HG03175 (cell line): ENCODE measurements around the gene HP.
"Not testable (repeated sequence)": the region's sequence is repeated elsewhere in the genome, so short reads cannot be mapped to it uniquely, and the experiment has no call there.

Experiments
- ATAC-seq: cut with Tn5 transposase; IDR thresholded peaks from one replicate; pipeline ENCODE4 v1.9.1; 2021; ENCODE audit warnings: mild to moderate bottlenecking, moderate library complexity; ENCODE audit not compliant: unreplicated experiment

Gene HP

DNA sequence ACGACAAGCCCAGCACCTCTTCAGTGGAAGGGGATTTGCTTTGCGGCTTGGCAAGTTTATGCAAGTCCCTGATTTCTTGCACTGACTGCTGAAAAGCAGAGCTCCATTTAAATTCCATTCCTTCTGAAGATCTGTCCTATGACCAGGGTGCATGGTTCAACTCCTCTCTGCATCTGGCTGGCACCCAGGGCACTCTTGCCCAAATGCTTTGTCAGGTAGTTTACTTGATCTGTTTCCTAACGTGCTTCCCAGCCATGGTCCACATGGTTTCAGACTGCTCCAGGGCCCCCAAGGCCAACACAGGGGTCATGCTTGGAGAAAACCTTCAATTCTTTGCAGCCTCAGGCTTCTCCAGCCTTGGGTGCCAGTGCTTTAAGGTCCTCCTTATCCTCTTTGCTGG lies 11.2 kb upstream of the HP start:
- ATAC-seq: no peak

DNA sequence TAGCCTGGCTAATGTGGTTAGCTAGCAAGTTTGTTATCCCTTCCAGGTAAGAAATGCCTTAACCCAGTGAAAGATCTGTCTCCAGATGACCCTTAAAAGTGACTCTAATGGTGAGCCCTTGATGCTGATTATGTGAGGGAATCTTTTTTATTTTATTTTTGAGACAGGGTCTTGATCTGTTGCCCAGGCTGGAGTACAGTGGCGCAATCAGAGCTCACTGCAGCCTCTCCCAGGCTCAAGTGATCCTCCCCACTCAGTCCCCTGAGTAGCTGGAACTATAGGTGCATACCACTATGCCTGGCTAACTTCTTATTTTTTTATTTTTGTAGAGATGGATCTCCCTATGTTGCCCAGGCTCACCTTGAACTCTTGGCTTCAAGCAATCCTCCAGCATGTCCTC lies 10.8 kb upstream of the HP start:
- no peak for ATAC-seq

DNA sequence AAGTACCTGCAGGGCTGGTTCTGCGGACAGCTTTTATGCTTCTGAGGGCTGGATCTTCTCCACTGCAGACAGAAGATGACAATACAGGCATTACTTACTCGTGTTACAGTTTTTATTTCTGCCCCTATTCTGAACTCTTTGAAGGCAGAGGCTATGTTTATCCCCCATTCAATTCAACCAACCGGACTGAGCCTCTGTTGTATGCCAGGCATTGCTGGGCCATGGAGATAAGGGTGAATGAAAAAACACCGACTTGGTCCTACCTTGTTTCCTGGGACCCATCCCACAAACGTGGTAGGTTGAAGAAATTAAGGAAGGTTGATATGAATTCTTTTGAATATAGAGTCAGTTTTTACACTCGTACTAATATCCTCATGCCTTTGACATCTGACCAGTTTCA lies 10.0 kb upstream of the HP start:
- no peak for ATAC-seq

DNA sequence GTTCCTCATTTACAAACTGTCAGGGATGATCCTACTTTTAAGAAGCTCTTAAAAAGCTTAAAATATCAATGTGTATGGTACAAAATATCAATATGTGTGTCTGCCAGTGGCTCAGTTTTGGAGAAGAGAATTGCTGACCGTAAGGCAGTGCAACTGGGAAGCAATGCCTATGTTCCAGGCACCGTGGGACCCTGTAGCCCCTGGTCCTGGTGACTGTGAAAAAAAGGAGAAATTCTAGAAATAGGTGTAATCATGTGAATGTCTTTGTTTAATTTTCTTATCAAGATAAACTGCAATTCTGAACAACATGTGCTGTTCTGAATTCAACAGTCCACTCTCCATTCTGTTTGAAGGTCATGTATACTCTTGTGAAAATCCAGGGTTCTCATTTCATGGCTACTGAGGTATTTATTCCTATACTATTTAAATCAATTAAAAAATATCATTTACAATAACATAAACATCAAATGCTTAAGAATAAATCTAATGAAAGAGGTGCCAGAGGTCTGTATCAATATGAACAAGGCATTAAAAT lies 9.4 kb upstream of the HP start:
- no peak for ATAC-seq

DNA sequence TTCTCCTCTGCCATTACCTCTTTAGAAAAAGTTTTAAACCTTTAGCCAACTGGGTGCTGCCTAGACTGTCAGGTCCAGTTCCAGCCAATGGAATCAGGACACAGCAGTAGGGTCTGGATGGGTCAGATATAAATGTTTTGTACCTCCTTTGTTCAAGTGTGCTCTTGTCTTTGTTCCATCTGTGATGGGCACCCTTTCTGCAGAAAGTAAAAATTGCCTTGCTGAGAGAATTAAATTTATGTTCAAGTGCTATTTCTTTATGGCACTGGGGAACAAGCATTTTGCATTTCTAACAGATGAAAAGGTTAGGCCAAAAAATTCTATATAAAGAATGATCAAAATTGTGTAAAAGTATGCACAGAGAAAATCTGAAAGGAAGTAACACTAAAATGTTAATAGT lies 5.2 kb upstream of the HP start:
- no peak for ATAC-seq

DNA sequence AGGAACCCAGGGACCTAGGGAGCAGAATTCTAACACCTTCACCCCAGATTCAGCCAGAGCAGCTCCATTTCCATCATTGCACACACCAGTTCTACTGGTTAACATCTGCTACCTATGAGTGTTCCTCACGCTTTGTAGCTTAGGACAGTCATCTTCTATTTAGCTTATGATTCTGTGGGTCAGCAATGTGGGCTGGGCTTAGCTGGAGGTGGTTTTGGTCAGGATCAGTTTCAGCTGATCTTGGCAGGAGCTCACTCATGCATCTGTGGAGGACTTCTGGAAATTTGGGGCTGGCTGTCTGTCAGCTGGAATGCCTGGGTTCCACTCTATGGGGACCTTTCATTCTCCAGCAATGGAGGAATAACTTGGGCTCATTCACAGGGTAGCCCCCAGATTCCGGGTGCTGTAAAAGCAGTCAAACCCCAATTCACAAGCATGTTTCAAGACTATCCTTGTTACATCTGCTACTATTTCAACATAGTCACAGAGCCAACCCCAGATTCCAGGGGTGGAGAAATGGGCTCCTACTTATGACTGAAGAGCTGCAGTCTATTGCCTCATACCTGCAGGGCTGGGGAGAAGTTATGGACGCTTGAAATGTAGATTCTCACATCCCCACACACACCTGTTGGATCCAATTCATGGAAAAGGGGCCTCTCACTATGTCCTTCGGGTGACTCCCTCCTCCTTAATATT lies 3.4 kb upstream of the HP start:
- no peak for ATAC-seq

DNA sequence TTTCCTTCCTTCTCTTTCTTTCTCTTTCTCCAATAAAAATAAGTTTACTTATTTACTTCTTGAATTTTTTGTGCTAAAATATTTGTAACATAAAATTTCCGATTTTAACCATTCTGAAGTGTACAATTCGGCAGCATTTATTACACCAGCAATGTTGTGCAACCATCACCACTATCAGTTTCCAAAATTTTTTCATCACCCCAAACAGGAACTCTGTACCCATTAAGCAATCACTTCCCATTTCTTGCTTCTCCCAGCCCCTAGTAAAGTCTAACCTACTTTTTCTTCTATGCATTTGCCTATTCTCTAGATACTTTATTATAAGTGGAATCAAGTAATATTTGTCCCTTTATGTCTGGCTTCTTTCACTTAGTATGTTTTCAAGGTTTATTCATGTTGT lies 2.5 kb upstream of the HP start:
- ATAC-seq: no peak

DNA sequence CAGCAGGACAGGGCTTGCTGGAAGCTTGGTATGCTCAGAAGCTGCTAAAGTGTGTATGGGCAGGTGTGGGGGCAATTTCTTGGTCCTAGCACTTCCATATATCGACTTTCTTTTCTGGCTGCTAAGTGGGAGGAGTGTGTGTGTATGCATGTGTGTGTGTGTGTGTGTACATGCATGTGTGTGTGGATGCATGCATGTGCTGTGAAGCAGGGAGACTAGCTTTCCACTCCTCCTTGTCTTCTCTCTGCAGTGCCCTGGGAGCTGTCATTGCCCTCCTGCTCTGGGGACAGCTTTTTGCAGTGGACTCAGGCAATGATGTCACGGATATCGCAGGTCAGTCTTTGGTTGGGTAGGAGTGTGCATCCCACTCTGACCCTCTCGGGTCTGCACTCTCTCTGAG lies 1.6 kb downstream of the HP start:
- ATAC-seq: no peak

DNA sequence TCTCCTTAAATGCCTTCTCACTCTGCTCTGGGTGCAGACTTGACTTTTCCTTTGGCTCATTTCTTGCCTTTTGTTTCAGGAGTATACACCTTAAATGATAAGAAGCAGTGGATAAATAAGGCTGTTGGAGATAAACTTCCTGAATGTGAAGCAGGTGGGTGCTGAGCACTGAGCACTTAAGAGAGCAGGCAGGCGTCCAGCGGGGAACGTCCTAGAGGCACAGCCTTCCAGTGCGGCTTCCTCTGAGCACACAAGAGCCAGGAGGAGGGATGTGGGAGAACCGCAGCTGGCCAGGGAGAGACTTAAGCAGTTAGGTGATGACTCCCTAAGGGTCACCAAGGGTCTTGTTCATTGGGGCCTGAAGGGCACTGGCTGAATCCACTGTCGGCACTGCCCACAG lies 3.0 kb downstream of the HP start:
- ATAC-seq: not testable (repeated sequence)

DNA sequence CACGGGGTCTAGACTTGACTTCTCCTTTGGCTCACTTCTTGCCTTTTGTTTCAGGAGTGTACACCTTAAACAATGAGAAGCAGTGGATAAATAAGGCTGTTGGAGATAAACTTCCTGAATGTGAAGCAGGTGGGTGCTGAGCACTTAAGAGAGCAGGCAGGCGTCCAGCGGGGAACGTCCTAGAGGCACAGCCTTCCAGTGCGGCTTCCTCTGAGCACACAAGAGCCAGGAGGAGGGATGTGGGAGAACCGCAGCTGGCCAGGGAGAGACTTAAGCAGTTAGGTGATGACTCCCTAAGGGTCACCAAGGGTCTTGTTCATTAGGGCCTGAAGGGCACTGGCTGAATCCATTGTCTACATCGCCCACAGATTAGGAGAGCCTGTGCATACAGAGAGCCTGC lies 4.8 kb downstream of the HP start:
- not testable (repeated sequence) for ATAC-seq

DNA sequence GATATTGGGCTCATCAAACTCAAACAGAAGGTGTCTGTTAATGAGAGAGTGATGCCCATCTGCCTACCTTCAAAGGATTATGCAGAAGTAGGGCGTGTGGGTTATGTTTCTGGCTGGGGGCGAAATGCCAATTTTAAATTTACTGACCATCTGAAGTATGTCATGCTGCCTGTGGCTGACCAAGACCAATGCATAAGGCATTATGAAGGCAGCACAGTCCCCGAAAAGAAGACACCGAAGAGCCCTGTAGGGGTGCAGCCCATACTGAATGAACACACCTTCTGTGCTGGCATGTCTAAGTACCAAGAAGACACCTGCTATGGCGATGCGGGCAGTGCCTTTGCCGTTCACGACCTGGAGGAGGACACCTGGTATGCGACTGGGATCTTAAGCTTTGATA lies 6.1 kb downstream of the HP start:
- ATAC-seq: no peak

DNA sequence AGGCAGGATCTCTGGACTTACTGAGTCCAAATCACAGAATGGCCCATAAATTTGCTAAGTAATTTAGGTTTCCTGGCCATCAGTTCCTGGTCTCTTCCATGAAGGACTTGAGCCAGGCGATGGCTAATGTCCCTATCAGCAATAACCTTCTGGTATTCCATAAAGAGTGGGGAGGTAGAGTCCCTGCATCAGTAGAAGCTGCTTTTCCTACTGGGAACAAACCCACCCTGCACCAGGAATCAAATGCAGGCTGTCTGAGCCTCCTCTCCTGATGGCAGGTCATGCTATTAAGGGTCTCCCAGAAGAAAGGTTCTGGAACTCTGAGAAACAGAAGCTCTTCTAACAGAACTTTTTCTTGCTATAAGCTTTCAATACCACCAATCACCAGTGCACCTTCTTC lies 7.3 kb downstream of the HP start:
- ATAC-seq: no peak

DNA sequence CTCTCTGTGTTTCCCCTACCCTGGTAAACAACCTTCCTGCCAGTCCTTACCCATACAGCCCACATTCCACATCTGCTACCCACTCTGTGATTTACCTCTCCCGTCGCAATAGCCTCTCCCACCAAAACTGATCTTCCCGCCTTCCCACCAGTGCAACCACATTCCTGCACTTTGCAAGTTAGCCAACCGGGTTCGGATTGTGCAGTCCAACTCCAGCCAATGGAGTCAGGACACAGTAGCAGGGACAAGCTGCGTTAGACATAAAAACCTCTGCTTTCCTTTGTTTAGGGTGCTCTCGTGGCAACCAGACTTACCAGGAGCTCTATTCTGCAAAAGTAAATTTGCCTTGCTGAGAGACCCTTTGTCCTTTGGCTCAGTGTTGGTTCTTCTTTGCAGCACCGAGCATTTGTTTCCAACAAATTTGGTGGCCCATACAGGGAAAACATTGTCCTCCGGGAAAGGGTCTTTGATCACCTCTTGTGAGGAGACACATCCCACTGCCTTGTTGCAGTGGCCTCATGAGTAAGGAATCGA lies 10.1 kb downstream of the HP start:
- no peak for ATAC-seq

DNA sequence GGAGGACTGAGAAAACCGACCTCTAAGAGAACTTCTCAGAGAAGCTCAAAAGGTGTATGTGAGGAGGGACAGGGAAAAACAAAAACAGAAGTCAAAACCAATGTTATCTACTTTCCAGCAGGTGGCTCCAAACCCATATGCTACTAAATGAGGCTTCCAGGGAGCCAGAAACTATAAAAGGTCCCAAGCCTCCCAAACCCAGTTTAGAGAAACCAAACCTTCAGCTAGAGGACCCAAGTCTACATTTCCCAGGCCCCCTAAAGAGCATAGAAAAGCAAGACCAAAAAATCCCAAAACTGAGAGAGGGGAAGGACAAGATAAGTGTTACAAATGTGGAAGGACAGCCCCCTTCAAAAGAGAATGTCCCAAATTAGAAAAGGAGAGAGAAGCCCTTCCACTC lies 12.4 kb downstream of the HP start:
- ATAC-seq: no peak

DNA sequence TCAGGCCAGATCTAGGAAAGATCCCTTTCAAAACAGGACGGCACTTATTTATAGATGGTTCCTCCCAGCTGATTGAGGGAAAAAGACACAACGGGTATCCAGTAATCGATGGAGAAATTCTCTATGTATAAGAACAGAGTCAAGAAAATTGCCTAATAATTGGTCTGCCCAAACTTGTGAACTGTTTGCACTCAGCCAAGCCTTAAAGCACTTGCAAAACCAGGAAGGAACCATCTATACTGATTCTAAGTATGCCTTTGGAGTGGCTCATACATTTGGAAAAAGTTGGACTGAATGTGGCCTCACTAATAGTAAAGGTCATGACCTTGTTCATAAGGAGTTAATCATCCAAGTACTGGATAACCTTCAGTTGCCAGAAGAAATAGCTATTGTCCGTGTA lies 14.6 kb downstream of the HP start:
- ATAC-seq: no peak

DNA sequence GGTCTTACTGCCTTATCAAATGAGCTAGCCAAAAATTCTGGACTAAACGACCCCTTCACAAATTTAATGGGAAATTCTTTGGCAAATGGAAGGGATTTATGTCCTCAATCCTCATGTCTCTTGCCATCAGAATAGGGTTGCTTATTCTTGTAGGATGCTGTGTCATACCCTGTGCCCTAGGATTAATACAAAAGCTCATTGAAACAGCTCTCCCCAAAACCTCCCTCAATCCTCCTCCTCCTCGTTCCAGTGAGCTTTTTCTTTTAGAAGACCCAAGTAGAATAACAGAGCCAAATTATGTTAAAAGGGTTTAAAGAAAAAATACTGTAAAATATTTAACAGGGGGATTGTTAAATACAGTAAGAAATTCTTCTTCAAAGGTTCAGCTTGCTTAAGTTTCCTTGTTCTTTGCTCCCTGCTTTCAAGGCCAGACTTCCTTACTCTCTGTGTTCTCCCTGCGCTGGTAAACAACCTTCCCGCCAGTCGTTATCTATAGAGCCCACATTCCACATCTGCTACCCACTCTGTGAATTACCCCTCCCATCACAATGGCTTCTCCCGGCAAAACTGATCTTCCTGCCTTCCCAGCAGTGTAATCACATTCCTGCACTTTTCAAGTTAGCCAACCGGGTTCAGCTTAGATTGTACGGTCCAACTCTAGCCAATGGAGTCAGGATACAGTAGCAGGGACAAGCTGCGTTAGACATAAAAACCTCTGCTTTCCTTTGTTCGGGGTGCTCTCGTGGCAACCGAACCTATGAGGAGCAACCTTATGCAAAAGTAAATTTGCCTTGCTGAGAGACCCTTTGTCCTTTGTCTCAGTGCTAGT lies 18.4 kb downstream of the HP start:
- ATAC-seq: no peak

DNA sequence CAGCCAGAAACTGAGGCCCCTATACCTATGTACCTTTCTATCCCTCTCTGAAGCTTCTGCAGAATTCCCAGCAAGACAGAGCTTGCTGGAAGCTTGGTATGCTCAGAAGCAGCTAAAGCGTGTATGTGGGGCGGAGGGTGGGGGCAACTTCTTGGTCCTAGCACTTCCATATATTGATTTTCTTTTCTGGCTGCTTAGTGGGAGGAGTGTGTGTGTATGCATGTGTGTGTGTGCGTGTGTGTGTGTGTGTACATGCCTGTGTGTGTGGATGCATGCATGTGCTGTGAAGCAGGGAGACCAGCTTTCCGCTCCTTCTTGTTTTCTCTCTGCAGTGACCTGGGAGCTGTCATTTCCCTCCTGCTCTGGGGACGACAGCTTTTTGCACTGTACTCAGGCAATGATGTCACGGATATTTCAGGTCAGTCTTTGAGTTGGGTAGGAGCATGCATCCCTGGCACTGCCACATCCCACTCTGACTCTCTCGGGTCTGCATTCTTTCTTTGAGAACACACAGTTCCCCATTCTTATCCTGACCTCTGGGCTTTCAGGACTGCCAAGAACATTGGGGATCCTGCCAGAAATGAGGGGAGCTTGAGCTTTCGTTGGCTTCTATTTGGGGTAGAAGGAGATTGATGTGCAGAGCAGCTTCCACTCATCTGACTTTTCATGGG lies 19.4 kb downstream of the HP start:
- ATAC-seq: no peak

DNA sequence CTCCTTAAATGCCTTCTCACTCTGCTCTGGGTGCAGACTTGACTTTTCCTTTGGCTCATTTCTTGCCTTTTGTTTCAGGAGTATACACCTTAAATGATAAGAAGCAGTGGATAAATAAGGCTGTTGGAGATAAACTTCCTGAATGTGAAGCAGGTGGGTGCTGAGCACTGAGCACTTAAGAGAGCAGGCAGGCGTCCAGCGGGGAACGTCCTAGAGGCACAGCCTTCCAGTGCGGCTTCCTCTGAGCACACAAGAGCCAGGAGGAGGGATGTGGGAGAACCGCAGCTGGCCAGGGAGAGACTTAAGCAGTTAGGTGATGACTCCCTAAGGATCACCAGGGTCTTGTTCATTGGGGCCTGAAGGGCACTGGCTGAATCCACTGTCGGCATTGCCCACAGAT lies 20.8 kb downstream of the HP start:
- not testable (repeated sequence) for ATAC-seq

DNA sequence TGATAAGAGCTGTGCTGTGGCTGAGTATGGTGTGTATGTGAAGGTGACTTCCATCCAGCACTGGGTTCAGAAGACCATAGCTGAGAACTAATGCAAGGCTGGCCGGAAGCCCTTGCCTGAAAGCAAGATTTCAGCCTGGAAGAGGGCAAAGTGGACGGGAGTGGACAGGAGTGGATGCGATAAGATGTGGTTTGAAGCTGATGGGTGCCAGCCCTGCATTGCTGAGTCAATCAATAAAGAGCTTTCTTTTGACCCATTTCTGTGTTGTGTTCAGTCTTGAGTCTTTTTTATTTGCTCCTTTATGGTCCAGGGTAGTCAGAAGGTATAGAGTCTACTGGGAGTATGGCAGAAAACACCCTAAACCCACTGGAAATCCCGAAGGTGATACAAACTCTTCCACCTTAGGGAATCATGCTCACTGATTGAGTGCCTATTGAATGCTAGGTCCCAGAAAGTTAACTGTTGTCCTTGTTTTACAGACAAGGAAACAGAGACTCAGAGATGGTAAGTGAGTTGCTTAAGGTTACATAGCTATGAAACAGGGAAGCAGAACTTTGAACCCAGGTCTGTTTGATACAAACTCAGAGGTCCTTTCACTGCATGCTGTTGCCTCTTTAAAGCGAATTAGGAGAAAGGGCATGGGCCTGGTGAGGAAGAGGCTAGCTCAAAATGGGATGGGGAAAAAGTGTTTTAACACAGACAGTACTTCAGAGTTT lies 22.8 kb downstream of the HP start:
- ATAC-seq: not testable (repeated sequence)

DNA sequence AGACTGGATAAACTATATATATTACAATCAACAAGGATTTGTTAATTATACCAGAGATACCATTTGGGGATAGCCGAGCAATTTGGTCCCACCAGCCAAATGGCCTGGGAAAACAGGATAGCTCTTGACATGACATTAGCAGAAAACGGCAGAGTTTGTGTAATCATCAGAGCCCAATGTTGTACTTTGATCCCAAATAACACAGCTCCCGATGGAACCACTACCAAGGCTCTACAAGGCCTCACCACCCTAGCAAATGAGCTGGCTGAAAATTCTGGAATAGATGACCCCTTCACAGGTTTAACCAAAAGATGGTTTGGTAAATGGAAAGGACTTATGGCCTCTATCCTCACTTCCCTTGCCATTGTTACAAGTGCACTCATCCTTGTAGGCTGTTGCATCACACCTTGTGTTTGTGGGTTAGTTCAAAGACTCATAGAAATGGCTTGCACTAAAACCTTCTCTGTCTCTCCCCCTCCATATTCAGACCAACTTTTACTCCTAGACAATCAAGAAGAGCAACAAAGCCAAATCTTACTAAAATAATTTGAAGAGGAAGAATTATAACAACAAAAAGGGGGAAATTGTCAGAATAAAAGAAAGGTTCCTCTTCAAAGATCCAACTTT lies 29.6 kb downstream of the HP start:
- ATAC-seq: no peak
